Measurements from ENCODE around the gene CCDC6. TPM values are rescaled to one million over a fixed set of nuclear protein-coding genes. Genes with fewer than 3 reads are reported as not detected.
A peak's percentile ranks its signal among the peaks of the same experiment; 100 is the strongest.

Gene CCDC6
- total RNA-seq, 4 donors from 2014 or later, result 52.5 to 65.8 (median 57.7) TPM

- DNase-seq, result no peak
- intact Hi-C loops (cut with DNase I), result no loop called here
Observed at GRCh38 chr10:59803714-59804113, 102.6 kb downstream of the CCDC6 start.

DNA sequence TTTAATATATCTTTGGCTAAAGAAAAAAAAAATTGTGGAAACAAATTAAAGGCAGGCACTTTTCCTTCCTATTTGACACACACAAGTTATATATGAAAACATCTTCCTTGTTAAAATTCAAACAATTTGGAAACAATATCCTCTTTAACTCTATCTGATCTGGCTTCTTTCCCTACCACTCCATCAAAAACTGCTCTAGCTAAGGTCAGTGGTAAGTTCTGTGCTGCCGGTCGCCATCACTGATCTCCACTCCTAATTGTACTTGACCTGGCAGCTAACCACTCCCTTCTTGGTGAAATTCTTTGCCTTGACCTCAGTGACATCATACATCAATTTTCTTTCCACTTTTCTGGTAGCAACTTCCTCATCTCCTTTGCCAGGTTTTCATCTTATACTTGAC, 105.2 kb downstream of the CCDC6 start:
- peaks cover 0 to 6% (median 0%) of the 10 kb centered on the region in 3 donors for H3K4me1 ChIP-seq
- no peak for TF ChIP-seq CTCF (IDR thresholded peaks at IDR 0.05)
- TF ChIP-seq POLR2A (IDR thresholded peaks at IDR 0.05), result no peak
- H3K27ac ChIP-seq, result no peak overlapping the region
- no peak overlapping the region for H3K4me3 ChIP-seq
- H3K9me3 ChIP-seq, result no peaks in the 10 kb centered on the region
- WGBS, 2 donors, result 88 to 92% methylated on average over 2 of the region's 2 CpGs
- intact Hi-C loops (cut with DNase I), result no loop called here
- no peak for DNase-seq
- no peaks in the 10 kb centered on the region for H3K27me3 ChIP-seq
- H3K36me3 ChIP-seq, result peaks cover 8 to 97% (median 10%) of the 10 kb centered on the region in 3 donors

More at GRCh38 chr10:59803714-59804113, 102.6 kb downstream of the CCDC6 start:
- no peak overlapping the region for H3K4me3 ChIP-seq
- H3K27me3 ChIP-seq, result no peaks in the 10 kb centered on the region
- no peak for TF ChIP-seq CTCF (IDR thresholded peaks at IDR 0.05)
- WGBS, 2 donors, result 60% methylated on average over 1 of the region's 1 CpG; no CpG with 5 or more reads in 1 of the 2 donors
- H3K27ac ChIP-seq, result peak overlapping the region in 1 of 4 donors; percentile 3
- no peaks in the 10 kb centered on the region for H3K9me3 ChIP-seq
- H3K4me1 ChIP-seq, result peaks cover 0 to 14% (median 0%) of the 10 kb centered on the region in 3 donors
- peaks cover 11 to 98% (median 20%) of the 10 kb centered on the region in 3 donors for H3K36me3 ChIP-seq

DNA sequence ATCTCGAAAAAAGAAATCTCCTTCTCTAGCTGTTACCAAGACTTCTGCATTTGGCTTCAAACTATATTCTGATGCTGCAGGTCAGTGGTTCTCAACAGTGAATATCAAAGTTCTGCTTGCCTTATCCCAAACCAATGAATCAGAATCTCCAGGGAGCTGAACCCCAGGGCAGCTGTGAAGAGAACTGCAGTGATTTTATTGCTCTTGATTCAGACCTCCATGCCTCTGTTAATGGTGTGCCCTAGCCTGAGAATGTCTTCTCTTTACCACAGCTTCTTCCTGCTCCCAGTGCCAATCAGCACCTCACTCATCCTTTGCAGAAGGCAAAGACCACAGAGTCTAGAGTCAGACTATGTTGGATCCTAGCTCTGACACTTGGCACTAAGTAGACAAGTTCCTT, 106.9 kb downstream of the CCDC6 start:
- intact Hi-C loops (cut with DNase I), result no loop called here
- no peaks in the 10 kb centered on the region for H3K27me3 ChIP-seq
- no peaks in the 10 kb centered on the region for H3K9me3 ChIP-seq
- no peak overlapping the region for H3K4me3 ChIP-seq
- DNase-seq, result no peak
- TF ChIP-seq CTCF (IDR thresholded peaks at IDR 0.05) (no peak), POLR2A (IDR thresholded peaks at IDR 0.05) (no peak)
- 100% methylated on average over 1 of the region's 1 CpG for WGBS, 2 donors
- H3K27ac ChIP-seq, result no peak overlapping the region
- H3K36me3 ChIP-seq, result peaks cover 2 to 96% (median 5%) of the 10 kb centered on the region in 3 donors
- peaks cover 0 to 6% (median 0%) of the 10 kb centered on the region in 3 donors for H3K4me1 ChIP-seq

DNA sequence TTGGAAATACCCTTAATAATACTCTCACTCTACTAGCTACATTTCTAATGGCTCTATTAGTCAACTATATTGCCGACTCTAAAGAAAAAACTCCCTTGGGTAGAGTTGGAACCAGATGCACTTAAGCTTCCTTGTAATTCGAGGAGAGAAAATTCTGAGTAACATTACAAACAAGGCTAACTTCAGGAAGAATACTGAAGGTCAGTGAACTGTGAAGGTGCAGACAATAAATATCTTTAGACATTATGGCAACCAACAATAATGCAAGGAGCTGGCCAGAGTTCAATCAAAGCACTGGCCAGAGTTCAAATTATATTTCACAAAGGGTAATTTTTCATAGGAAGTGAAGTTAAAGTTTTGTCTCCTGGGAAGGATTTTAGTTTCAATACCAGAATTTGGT, 112.4 kb downstream of the CCDC6 start:
- peaks cover 0 to 15% (median 0%) of the 10 kb centered on the region in 3 donors for H3K4me1 ChIP-seq
- TF ChIP-seq CTCF (IDR thresholded peaks at IDR 0.05), result no peak
- TF ChIP-seq POLR2A (IDR thresholded peaks at IDR 0.05), result no peak
- intact Hi-C loops (cut with DNase I), result no loop called here
- H3K27me3 ChIP-seq, result no peaks in the 10 kb centered on the region
- peak overlapping the region in 1 of 4 donors; percentile 43 for H3K27ac ChIP-seq
- H3K9me3 ChIP-seq, result no peaks in the 10 kb centered on the region
- 24 to 28% methylated on average over 2 of the region's 2 CpGs for WGBS, 2 donors
- DNase-seq, result no peak
- H3K4me3 ChIP-seq, result no peak overlapping the region
- peaks cover 8 to 93% (median 16%) of the 10 kb centered on the region in 3 donors for H3K36me3 ChIP-seq

DNA sequence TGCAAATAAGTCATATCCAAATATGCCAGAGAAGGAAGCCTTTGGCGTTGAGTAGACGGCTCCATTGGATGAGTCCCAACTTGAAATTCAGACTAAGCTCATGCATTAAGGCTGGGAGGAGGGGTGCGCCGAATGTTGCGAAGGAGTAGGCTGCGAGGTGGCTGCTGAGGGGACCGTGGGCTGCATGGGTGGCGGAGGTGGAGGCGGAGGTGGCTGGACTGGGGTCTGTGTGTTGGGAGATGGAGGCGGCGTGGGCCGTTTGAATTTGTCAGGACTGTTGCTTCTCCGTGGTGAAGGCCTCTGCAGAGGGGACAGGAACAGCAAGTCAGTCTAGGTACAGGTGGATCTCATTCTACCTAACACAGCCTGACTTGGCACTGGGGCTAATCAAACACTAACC, 113.5 kb downstream of the CCDC6 start:
- H3K4me3 ChIP-seq, result no peak overlapping the region
- no peaks in the 10 kb centered on the region for H3K9me3 ChIP-seq
- WGBS, 2 donors, result 85 to 88% methylated on average over 13 of the region's 13 CpGs
- H3K27ac ChIP-seq, result no peak overlapping the region
- peaks cover 8 to 93% (median 16%) of the 10 kb centered on the region in 3 donors for H3K36me3 ChIP-seq
- no peaks in the 10 kb centered on the region for H3K27me3 ChIP-seq
- DNase-seq, result no peak
- peaks cover 0 to 15% (median 0%) of the 10 kb centered on the region in 3 donors for H3K4me1 ChIP-seq
- TF ChIP-seq CTCF (IDR thresholded peaks at IDR 0.05) (no peak), POLR2A (IDR thresholded peaks at IDR 0.05) (no peak)
- intact Hi-C loops (cut with DNase I), result no loop called here
